ENCODE measurements around the gene EIF1AX. TPM values are rescaled to one million over a fixed set of nuclear protein-coding genes. Genes with fewer than 3 reads are reported as not detected.

The EIF1AX gene
- total and polyA plus RNA-seq, 2 of the 13 experiments (the other 11 are each of a cell fraction or from before 2014, with no cell fraction given), result 35.1 to 82.7 TPM

DNA sequence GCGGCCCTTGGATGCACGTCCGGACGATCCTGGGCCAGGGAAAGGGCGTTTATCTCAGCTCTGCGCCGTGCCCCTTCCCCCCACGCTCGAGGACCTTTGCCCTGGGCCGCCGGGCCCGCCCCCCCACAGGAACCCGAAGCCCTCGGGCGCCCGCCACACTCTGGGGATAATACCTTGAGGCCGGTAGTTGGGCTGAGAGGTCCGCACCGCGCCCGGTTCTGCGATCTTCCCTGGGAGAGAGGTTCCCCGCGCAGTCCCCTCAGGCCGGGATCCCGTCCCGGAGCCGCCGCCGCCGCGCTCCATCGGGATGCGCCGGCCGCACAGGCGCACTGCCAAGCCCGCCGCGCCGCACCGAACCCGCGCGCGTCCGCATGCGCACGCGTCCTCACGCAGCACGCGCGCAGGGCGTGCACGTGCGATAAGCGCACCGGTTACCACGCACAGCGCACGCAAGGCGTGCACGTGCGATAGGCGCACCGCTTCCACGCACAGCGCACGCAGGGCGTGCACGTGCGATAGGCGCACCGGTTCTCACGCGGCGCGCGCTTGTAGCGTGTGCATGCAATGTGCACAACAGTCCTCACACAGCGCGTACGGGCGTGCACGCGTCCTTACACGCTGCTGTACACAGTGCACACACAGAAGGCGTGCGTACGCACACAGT is 24.9 kb downstream of the EIF1AX start, which contains the start of gene MAP7D2 (continued):
- TF ChIP-seq, protein P1, sequence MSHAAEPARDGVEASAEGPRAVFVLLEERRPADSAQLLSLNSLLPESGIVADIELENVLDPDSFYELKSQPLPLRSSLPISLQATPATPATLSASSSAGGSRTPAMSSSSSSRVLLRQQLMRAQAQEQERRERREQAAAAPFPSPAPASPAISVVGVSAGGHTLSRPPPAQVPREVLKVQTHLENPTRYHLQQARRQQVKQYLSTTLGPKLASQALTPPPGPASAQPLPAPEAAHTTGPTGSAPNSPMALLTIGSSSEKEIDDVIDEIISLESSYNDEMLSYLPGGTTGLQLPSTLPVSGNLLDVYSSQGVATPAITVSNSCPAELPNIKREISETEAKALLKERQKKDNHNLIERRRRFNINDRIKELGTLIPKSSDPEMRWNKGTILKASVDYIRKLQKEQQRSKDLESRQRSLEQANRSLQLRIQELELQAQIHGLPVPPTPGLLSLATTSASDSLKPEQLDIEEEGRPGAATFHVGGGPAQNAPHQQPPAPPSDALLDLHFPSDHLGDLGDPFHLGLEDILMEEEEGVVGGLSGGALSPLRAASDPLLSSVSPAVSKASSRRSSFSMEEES (CRISPR knock-in tag; IDR thresholded peaks at IDR 0.05), result no peak
- TF ChIP-seq, protein P2, sequence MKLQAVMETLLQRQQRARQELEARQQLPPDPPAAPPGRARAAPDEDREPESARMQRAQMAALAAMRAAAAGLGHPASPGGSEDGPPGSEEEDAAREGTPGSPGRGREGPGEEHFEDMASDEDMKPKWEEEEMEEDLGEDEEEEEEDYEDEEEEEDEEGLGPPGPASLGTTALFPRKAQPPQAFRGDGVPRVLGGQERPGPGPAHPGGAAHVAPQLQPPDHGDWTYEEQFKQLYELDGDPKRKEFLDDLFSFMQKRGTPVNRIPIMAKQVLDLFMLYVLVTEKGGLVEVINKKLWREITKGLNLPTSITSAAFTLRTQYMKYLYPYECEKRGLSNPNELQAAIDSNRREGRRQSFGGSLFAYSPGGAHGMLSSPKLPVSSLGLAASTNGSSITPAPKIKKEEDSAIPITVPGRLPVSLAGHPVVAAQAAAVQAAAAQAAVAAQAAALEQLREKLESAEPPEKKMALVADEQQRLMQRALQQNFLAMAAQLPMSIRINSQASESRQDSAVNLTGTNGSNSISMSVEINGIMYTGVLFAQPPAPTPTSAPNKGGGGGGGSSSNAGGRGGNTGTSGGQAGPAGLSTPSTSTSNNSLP (IDR thresholded peaks at IDR 0.05; ENCODE audit: low read depth, low read length), result no peak
- no peak for TF ChIP-seq ZNF816 (CRISPR knock-in tag; IDR thresholded peaks at IDR 0.05; ENCODE audit: borderline replicate concordance)
- TF ChIP-seq AKAP8 (CRISPR knock-in tag; IDR thresholded peaks at IDR 0.05), result no peak
- TF ChIP-seq DPF2 (CRISPR knock-in tag; IDR thresholded peaks at IDR 0.05; ENCODE audit: borderline replicate concordance, low read depth), result no peak
- TF ChIP-seq, protein P3, sequence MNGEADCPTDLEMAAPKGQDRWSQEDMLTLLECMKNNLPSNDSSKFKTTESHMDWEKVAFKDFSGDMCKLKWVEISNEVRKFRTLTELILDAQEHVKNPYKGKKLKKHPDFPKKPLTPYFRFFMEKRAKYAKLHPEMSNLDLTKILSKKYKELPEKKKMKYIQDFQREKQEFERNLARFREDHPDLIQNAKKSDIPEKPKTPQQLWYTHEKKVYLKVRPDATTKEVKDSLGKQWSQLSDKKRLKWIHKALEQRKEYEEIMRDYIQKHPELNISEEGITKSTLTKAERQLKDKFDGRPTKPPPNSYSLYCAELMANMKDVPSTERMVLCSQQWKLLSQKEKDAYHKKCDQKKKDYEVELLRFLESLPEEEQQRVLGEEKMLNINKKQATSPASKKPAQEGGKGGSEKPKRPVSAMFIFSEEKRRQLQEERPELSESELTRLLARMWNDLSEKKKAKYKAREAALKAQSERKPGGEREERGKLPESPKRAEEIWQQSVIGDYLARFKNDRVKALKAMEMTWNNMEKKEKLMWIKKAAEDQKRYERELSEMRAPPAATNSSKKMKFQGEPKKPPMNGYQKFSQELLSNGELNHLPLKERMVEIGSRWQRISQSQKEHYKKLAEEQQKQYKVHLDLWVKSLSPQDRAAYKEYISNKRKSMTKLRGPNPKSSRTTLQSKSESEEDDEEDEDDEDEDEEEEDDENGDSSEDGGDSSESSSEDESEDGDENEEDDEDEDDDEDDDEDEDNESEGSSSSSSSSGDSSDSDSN (CRISPR knock-in tag; IDR thresholded peaks at IDR 0.05), result peak; percentile 42; the same call in 1 of the 2 replicates
- TF ChIP-seq ZNF703 (CRISPR knock-in tag; IDR thresholded peaks at IDR 0.05; ENCODE audit: borderline replicate concordance), result 0 out of 2 replicates have a peak, but pooled peaks have one; percentile 60
- TF ChIP-seq, protein P4, sequence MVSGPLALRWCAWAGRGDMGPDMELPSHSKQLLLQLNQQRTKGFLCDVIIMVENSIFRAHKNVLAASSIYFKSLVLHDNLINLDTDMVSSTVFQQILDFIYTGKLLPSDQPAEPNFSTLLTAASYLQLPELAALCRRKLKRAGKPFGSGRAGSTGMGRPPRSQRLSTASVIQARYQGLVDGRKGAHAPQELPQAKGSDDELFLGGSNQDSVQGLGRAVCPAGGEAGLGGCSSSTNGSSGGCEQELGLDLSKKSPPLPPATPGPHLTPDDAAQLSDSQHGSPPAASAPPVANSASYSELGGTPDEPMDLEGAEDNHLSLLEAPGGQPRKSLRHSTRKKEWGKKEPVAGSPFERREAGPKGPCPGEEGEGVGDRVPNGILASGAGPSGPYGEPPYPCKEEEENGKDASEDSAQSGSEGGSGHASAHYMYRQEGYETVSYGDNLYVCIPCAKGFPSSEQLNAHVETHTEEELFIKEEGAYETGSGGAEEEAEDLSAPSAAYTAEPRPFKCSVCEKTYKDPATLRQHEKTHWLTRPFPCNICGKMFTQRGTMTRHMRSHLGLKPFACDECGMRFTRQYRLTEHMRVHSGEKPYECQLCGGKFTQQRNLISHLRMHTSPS (CRISPR knock-in tag; IDR thresholded peaks at IDR 0.05; ENCODE audit: low read depth), result no peak
- no peak for TF ChIP-seq ZNF251 (CRISPR knock-in tag; IDR thresholded peaks at IDR 0.05)
- TF ChIP-seq SNAPC2 (CRISPR knock-in tag; IDR thresholded peaks at IDR 0.05), result no peak
- TF ChIP-seq, protein P5, sequence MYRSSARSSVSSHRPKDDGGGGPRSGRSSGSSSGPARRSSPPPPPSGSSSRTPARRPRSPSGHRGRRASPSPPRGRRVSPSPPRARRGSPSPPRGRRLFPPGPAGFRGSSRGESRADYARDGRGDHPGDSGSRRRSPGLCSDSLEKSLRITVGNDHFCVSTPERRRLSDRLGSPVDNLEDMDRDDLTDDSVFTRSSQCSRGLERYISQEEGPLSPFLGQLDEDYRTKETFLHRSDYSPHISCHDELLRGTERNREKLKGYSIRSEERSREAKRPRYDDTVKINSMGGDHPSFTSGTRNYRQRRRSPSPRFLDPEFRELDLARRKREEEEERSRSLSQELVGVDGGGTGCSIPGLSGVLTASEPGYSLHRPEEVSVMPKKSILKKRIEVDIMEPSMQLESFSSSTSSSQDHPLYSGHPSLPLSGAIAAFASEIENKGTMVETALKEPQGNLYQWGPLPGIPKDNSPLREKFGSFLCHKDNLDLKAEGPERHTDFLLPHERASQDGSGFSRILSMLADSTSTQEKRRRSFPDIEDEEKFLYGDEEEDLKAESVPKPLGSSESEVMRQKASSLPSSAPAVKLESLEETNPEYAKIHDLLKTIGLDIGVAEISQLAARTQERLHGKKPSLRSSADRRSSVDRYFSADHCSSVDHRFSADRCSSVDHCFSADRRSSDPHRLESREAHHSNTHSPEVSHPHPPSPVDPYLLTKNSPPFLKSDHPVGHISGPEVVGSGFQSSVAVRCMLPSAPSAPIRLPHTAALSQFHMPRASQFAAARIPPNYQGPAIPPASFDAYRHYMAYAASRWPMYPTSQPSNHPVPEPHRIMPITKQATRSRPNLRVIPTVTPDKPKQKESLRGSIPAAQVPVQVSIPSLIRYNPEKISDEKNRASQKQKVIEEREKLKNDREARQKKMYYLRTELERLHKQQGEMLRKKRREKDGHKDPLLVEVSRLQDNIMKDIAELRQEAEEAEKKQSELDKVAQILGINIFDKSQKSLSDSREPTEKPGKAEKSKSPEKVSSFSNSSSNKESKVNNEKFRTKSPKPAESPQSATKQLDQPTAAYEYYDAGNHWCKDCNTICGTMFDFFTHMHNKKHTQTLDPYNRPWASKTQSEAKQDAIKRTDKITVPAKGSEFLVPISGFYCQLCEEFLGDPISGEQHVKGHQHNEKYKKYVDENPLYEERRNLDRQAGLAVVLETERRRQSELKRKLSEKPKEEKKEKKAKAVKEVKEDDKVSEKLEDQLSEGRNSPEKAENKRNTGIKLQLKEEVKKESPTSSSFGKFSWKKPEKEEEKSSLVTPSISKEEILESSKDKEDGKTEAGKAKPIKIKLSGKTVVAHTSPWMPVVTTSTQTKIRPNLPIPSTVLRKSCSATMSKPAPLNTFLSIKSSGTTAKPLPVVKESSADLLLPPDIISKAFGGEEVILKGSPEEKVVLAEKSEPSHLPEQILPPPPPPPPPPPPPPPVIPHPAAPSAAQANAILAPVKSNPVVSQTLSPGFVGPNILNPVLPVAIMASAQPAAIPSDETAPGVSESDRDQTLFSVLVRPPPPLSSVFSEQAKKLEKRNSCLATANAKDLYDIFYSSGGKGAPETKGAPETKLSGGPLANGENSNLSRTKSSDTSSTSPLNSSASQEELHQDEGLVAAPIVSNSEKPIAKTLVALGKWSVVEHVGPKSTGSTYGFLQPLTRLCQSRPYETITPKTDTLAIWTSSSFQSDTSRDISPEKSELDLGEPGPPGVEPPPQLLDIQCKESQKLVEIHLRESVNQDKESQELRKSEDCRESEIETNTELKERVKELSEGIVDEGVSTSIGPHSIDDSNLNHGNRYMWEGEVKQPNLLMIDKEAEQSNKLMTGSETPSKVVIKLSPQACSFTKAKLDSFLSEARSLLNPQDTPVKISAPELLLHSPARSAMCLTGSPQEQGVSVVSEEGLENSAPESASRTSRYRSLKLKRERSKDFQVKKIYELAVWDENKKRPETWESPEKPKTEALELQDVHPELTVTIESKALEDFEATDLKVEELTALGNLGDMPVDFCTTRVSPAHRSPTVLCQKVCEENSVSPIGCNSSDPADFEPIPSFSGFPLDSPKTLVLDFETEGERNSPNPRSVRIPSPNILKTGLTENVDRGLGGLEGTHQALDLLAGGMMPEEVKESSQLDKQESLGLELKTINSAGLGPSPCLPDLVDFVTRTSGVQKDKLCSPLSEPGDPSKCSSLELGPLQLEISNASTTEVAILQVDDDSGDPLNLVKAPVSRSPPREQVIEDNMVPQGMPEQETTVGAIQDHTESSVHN (CRISPR knock-in tag; IDR thresholded peaks at IDR 0.05), result no peak
- no peak for TF ChIP-seq ZFP90 (CRISPR knock-in tag; IDR thresholded peaks at IDR 0.05; ENCODE audit: borderline replicate concordance)
